ENCODE data around the gene CTTNBP2NL.
A peak's percentile ranks its signal among the peaks of the same experiment; 100 is the strongest.

Gene CTTNBP2NL

GRCh38 chr1:112395821-112396652, at the start of gene CTTNBP2NL:
TSS of gene CTTNBP2NL (plus strand) at chr1:112396214. CDS start at chr1:112416166, 19,952 bp downstream.
- peak; percentile 79 for DNase-seq

GRCh38 chr1:112346801-112347350, 49.1 kb upstream of the CTTNBP2NL start:
- no peak for DNase-seq

GRCh38 chr1:112356765-112357164, 39.2 kb upstream of the CTTNBP2NL start:
- DNase-seq: no peak

GRCh38 chr1:112357467-112357866, 38.5 kb upstream of the CTTNBP2NL start:
- no peak for DNase-seq

- no peak for DNase-seq
These were observed 37.8 kb upstream of the CTTNBP2NL start for GRCh38 chr1:112358061-112358770.

GRCh38 chr1:112358798-112359408, 37.1 kb upstream of the CTTNBP2NL start:
- DNase-seq: peak; percentile 35

GRCh38 chr1:112359961-112360767, 35.9 kb upstream of the CTTNBP2NL start:
- DNase-seq: no peak

GRCh38 chr1:112363636-112364035, 32.4 kb upstream of the CTTNBP2NL start:
- no peak for DNase-seq

- no peak for DNase-seq
These were observed 27.8 kb upstream of the CTTNBP2NL start for GRCh38 chr1:112368198-112368597.

- DNase-seq: peak; percentile 78
These were observed 26.4 kb upstream of the CTTNBP2NL start for GRCh38 chr1:112369392-112370285.

GRCh38 chr1:112370996-112371395, 25.0 kb upstream of the CTTNBP2NL start:
- no peak for DNase-seq

GRCh38 chr1:112371775-112372174, 24.2 kb upstream of the CTTNBP2NL start:
- no peak for DNase-seq

GRCh38 chr1:112373806-112374205, 22.2 kb upstream of the CTTNBP2NL start:
- no peak for DNase-seq

GRCh38 chr1:112375701-112376100, 20.3 kb upstream of the CTTNBP2NL start:
- DNase-seq: no peak

GRCh38 chr1:112380356-112380755, 15.7 kb upstream of the CTTNBP2NL start:
- no peak for DNase-seq

GRCh38 chr1:112381324-112382076, 14.5 kb upstream of the CTTNBP2NL start:
- no peak for DNase-seq

- DNase-seq: no peak
These were observed 12.1 kb upstream of the CTTNBP2NL start for GRCh38 chr1:112383759-112384370.

- no peak for DNase-seq
These were observed 9.8 kb upstream of the CTTNBP2NL start for GRCh38 chr1:112386024-112386723.

- no peak for DNase-seq
These were observed 9.2 kb upstream of the CTTNBP2NL start for GRCh38 chr1:112386731-112387346.

All from CD4-positive, alpha-beta T cell treated with Interleukin-10 for 1 hour (primary cell).